ENCODE measurements around the gene CD2BP2. TPM values are rescaled to one million over a fixed set of nuclear protein-coding genes. Genes with fewer than 3 reads are reported as not detected.
"Not testable (repeated sequence)": the region's sequence is repeated elsewhere in the genome, so short reads cannot be mapped to it uniquely, and the experiment has no call there.

Gene CD2BP2
- polyA plus RNA-seq, 1 of the 3 experiments (the other 2 are of a cell fraction) = 80.8 TPM

GRCh38 chr16:30342751-30343490 lies 12.2 kb downstream of the CD2BP2 start:
- H3K79me2 ChIP-seq (ENCODE audit: insufficient read depth) = no peaks in the 10 kb centered on the region
- no peaks in the 10 kb centered on the region for H3K27me3 ChIP-seq (ENCODE audit: insufficient read depth)
- peaks cover 3% of the 10 kb centered on the region for H3F3A ChIP-seq (replicated peaks; ENCODE audit: insufficient read depth)
- H3K27ac ChIP-seq (ENCODE audit: low read depth in 2 of 2, low read length in 1 of 2) = no peak overlapping the region
- ChIA-PET POLR2A (no interaction called here), CTCF (no interaction called here)
- H3K4me2 ChIP-seq = no peak overlapping the region
- H3K9me3 ChIP-seq = no peaks in the 10 kb centered on the region
- H3K36me3 ChIP-seq (replicated peaks in 1 of 2; ENCODE audit: control insufficient read depth in 1 of 2, insufficient read depth in 2 of 2, low read length in 1 of 2) = no peaks in the 10 kb centered on the region
- DNase-seq = no peak
- H3K4me3 ChIP-seq (ENCODE audit: low read depth in 2 of 2, low read length in 1 of 2) = no peak overlapping the region
- no peaks in the 10 kb centered on the region for H4K20me1 ChIP-seq (ENCODE audit: insufficient read depth)
- no peak overlapping the region for H2AFZ ChIP-seq (ENCODE audit: low read depth)
- WGBS (ENCODE audit: low lambda C conversion rate) = 90% methylated on average over 31 of the region's 32 CpGs
- H3K4me1 ChIP-seq (ENCODE audit: control insufficient read depth in 1 of 2, insufficient read depth in 2 of 2, low read depth in 1 of 2, low read length in 1 of 2) = no peaks in the 10 kb centered on the region
- TF ChIP-seq RFX5 (IDR thresholded peaks at IDR 0.05; ENCODE audit: low read length) (no peak), MXI1 (IDR thresholded peaks at IDR 0.05; ENCODE audit: low read depth, low read length) (no peak), YY1 (IDR thresholded peaks at IDR 0.05; ENCODE audit: low read depth) (no peak), SIN3A (IDR thresholded peaks at IDR 0.05; ENCODE audit: borderline replicate concordance, low read depth, low read length) (no peak), IRF3 (IDR thresholded peaks at IDR 0.05; ENCODE audit: low read depth, low read length) (no peak), RXRA (IDR thresholded peaks at IDR 0.05; ENCODE audit: borderline replicate concordance, low read depth) (no peak), RCOR1 (IDR thresholded peaks at IDR 0.05; ENCODE audit: low read length) (no peak), CTCF (IDR thresholded peaks at IDR 0.05) (no peak), PBX3 (IDR thresholded peaks at IDR 0.05) (no peak), FOXJ3 (CRISPR knock-in tag; IDR thresholded peaks at IDR 0.05) (no peak), EZH2phosphoT487 (IDR thresholded peaks at IDR 0.05; ENCODE audit: borderline replicate concordance, low read depth) (no peak), TAF1 (IDR thresholded peaks at IDR 0.05; ENCODE audit: borderline replicate concordance, low read depth, low read length) (no peak), GABPA (IDR thresholded peaks at IDR 0.05; ENCODE audit: low read depth) (no peak), FOXM1 (IDR thresholded peaks at IDR 0.05; ENCODE audit: low read depth) (no peak), MAX (IDR thresholded peaks at IDR 0.05; ENCODE audit: low read depth) (no peak), NFIC (IDR thresholded peaks at IDR 0.05; ENCODE audit: borderline replicate concordance) (no peak), TEAD4 (IDR thresholded peaks at IDR 0.05; ENCODE audit: borderline replicate concordance, insufficient read depth) (no peak), POLR2AphosphoS5 (IDR thresholded peaks at IDR 0.05; ENCODE audit: low read depth, low read length) (no peak), GATA2 (CRISPR knock-in tag; IDR thresholded peaks at IDR 0.05) (no peak)
- no peaks in the 10 kb centered on the region for H3K9me2 ChIP-seq
- no peak overlapping the region for H3K9ac ChIP-seq

- H3K9ac ChIP-seq; H3K27ac ChIP-seq (ENCODE audit: low read depth in 2 of 2, low read length in 1 of 2); DNase-seq; H3K9me2 ChIP-seq; H3K4me3 ChIP-seq (ENCODE audit: low read depth in 2 of 2, low read length in 1 of 2); H3K36me3 ChIP-seq (replicated peaks in 1 of 2; ENCODE audit: control insufficient read depth in 1 of 2, insufficient read depth in 2 of 2, low read length in 1 of 2); H3F3A ChIP-seq (replicated peaks; ENCODE audit: insufficient read depth); CTCF ChIA-PET; H3K79me2 ChIP-seq (ENCODE audit: insufficient read depth); POLR2A ChIA-PET; H2AFZ ChIP-seq (ENCODE audit: low read depth); H3K9me3 ChIP-seq; H3K27me3 ChIP-seq (ENCODE audit: insufficient read depth); H4K20me1 ChIP-seq (ENCODE audit: insufficient read depth); H3K4me2 ChIP-seq; H3K4me1 ChIP-seq (ENCODE audit: control insufficient read depth in 1 of 2, insufficient read depth in 2 of 2, low read depth in 1 of 2, low read length in 1 of 2): not testable (repeated sequence)
- 97% methylated on average over 8 of the region's 8 CpGs for WGBS (ENCODE audit: low lambda C conversion rate)
These were observed 13.1 kb downstream of the CD2BP2 start for GRCh38 chr16:30341971-30342370.

Measured in SK-N-SH (cell line).